WTC11 (cell line): ENCODE results near the gene MEP1A. TPM values are rescaled to one million over a fixed set of nuclear protein-coding genes. Genes with fewer than 3 reads are reported as not detected.

Experiments
- ATAC-seq: fragments of 200-7000 bp; cut with Tn5 transposase; 2 replicates; pipeline ENCODE4 v1.10.0; 2021; ENCODE audit warnings: mild to moderate bottlenecking, moderate library complexity
- CTCF ChIA-PET: fragments of 300-600 bp; sonication (Branson Sonifier 250); formaldehyde crosslinking; loops from one replicate; lab custom pipeline; 2021; ENCODE audit warnings: antibody characterized with exemption; lab: Charles Lee
- POLR2A ChIA-PET: fragments of 350-600 bp; sonication (Branson Sonifier 250); formaldehyde crosslinking; loops from one replicate; lab custom pipeline; 2021; ENCODE audit warnings: antibody characterized with exemption; lab: Charles Lee
- DNase-seq: peaks from one replicate; pipeline ENCODE4 v3.0.0; 2021; ENCODE audit warnings: low spot score
- H3K27ac Mint-ChIP-seq: 2 replicates; pipeline ENCODE4 v1.8.0; 2021; ENCODE audit warnings: mixed read lengths
- H3K27me3 Mint-ChIP-seq: 2 replicates; pipeline ENCODE4 v1.8.0; 2021; ENCODE audit warnings: low read depth, mild to moderate bottlenecking, moderate library complexity, mixed read lengths
- H3K36me3 Mint-ChIP-seq: 2 replicates; pipeline ENCODE4 v1.8.0; 2021; ENCODE audit warnings: mixed read lengths
- H3K4me1 Mint-ChIP-seq: 2 replicates; pipeline ENCODE4 v1.8.0; 2022; ENCODE audit warnings: mixed read lengths
- H3K4me3 Mint-ChIP-seq: 2 replicates; pipeline ENCODE4 v1.8.0; 2021; ENCODE audit warnings: mild to moderate bottlenecking, moderate library complexity, mixed read lengths
- H3K9me3 Mint-ChIP-seq: 2 replicates; pipeline ENCODE4 v1.8.0; 2021; ENCODE audit warnings: mixed read lengths
- ATF3 ChIP-seq: sonication (generic); formaldehyde crosslinking; conservative IDR thresholded peaks from 2 replicates; pipeline ENCODE4 v1.8.1; 2022; ENCODE audit warnings: mild to moderate bottlenecking, missing genetic modification reagents
- ATF6 ChIP-seq: sonication (generic); formaldehyde crosslinking; IDR thresholded peaks from 2 replicates; pipeline ENCODE4 v1.8.1; 2023; ENCODE audit warnings: mild to moderate bottlenecking, missing genetic modification reagents
- CBFB ChIP-seq: sonication (generic); formaldehyde crosslinking; IDR thresholded peaks from 2 replicates; pipeline ENCODE4 v1.8.1; 2022; ENCODE audit warnings: mild to moderate bottlenecking, low read depth, missing genetic modification reagents
- FOXK1 ChIP-seq: sonication (generic); formaldehyde crosslinking; IDR thresholded peaks from 2 replicates; pipeline ENCODE4 v1.8.0; 2022; ENCODE audit warnings: mild to moderate bottlenecking, moderate library complexity, missing genetic modification reagents
- GRHL2 ChIP-seq: fragments of 250-450 bp; sonication (Bioruptor Pico); IDR thresholded peaks from 2 replicates; pipeline ENCODE4 v1.8.0; 2022; ENCODE audit warnings: mild to moderate bottlenecking, moderate library complexity; ENCODE audit not compliant: insufficient replicate concordance, severe bottlenecking
- JUN ChIP-seq: sonication (generic); formaldehyde crosslinking; IDR thresholded peaks from 2 replicates; pipeline ENCODE4 v1.8.0; 2023; ENCODE audit warnings: mild to moderate bottlenecking, missing genetic modification reagents
- NFYB ChIP-seq: sonication (generic); formaldehyde crosslinking; conservative IDR thresholded peaks from 2 replicates; pipeline ENCODE4 v1.8.0; 2022; ENCODE audit warnings: low read depth, missing genetic modification reagents
- NR1H2 ChIP-seq: sonication (generic); formaldehyde crosslinking; IDR thresholded peaks from 2 replicates; pipeline ENCODE4 v1.9.0; 2021; ENCODE audit warnings: mild to moderate bottlenecking, moderate library complexity, missing genetic modification reagents
- ZNF121 ChIP-seq: sonication (generic); formaldehyde crosslinking; IDR thresholded peaks from 2 replicates; pipeline ENCODE4 v1.8.0; 2023; ENCODE audit warnings: missing genetic modification reagents
- ZNF138 ChIP-seq: sonication (generic); formaldehyde crosslinking; conservative IDR thresholded peaks from 2 replicates; pipeline ENCODE4 v1.8.1; 2022; ENCODE audit warnings: mild to moderate bottlenecking, moderate library complexity, missing genetic modification reagents
- ZNF281 ChIP-seq: sonication (generic); formaldehyde crosslinking; IDR thresholded peaks from 2 replicates; pipeline ENCODE4 v1.8.0; 2023; ENCODE audit warnings: mild to moderate bottlenecking, missing genetic modification reagents
- total RNA-seq: library from RNA; stranded (reverse); gene quantifications from 3 replicates; pipeline ENCODE4 v1.2.3, GENCODE V29; 2021
- TF ChIP-seq, protein P1 (sequence below): sonication (generic); formaldehyde crosslinking; conservative IDR thresholded peaks from 2 replicates; pipeline ENCODE4 v1.8.1; 2023; ENCODE audit warnings: mild to moderate bottlenecking, low read depth, missing genetic modification reagents, moderate library complexity
- TF ChIP-seq, protein P2 (sequence below): fragments of 250-450 bp; sonication (Bioruptor Pico); IDR thresholded peaks from 2 replicates; pipeline ENCODE4 v1.9.0; 2021; ENCODE audit warnings: mild to moderate bottlenecking
- TF ChIP-seq, protein P3 (sequence below): fragments of 250-450 bp; sonication (Bioruptor Pico); IDR thresholded peaks from 2 replicates; pipeline ENCODE4 v1.9.0; 2021; ENCODE audit warnings: moderate library complexity, mild to moderate bottlenecking, inconsistent platforms, borderline replicate concordance

Gene MEP1A
- total RNA-seq, 1 experiment from 2014 or later, result 0.09 TPM

DNA sequence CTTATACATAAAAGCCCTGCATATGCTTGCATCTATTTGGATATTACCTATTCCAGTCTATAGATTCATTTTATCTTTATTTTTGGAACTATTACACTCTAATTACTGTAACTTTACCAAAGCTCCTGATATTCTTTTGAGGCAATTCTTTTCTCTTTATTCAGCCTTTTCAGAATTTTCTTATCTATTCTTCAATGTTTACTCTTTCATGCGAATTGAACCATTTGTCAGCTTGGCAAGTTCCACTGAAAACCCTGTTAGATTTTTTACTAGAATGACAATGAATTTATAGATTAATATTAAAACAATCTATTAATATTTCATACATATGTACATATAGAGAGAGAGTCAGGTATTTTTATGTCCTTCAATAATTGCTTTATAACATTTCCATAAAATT is 554 bp upstream of the MEP1A start (continued):
- TF ChIP-seq, protein P1, sequence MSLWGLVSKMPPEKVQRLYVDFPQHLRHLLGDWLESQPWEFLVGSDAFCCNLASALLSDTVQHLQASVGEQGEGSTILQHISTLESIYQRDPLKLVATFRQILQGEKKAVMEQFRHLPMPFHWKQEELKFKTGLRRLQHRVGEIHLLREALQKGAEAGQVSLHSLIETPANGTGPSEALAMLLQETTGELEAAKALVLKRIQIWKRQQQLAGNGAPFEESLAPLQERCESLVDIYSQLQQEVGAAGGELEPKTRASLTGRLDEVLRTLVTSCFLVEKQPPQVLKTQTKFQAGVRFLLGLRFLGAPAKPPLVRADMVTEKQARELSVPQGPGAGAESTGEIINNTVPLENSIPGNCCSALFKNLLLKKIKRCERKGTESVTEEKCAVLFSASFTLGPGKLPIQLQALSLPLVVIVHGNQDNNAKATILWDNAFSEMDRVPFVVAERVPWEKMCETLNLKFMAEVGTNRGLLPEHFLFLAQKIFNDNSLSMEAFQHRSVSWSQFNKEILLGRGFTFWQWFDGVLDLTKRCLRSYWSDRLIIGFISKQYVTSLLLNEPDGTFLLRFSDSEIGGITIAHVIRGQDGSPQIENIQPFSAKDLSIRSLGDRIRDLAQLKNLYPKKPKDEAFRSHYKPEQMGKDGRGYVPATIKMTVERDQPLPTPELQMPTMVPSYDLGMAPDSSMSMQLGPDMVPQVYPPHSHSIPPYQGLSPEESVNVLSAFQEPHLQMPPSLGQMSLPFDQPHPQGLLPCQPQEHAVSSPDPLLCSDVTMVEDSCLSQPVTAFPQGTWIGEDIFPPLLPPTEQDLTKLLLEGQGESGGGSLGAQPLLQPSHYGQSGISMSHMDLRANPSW (CRISPR knock-in tag), result no peak
- TF ChIP-seq NFYB, result no peak
- TF ChIP-seq ZNF138 (CRISPR knock-in tag), result no peak

- no peak for TF ChIP-seq ZNF121
- no peak for TF ChIP-seq GRHL2 (CRISPR knock-in tag)
- TF ChIP-seq JUN (CRISPR knock-in tag), result no peak
- TF ChIP-seq ZNF281 (CRISPR knock-in tag), result no peak
- TF ChIP-seq NR1H2 (CRISPR knock-in tag), result no peak
- TF ChIP-seq, protein P2, sequence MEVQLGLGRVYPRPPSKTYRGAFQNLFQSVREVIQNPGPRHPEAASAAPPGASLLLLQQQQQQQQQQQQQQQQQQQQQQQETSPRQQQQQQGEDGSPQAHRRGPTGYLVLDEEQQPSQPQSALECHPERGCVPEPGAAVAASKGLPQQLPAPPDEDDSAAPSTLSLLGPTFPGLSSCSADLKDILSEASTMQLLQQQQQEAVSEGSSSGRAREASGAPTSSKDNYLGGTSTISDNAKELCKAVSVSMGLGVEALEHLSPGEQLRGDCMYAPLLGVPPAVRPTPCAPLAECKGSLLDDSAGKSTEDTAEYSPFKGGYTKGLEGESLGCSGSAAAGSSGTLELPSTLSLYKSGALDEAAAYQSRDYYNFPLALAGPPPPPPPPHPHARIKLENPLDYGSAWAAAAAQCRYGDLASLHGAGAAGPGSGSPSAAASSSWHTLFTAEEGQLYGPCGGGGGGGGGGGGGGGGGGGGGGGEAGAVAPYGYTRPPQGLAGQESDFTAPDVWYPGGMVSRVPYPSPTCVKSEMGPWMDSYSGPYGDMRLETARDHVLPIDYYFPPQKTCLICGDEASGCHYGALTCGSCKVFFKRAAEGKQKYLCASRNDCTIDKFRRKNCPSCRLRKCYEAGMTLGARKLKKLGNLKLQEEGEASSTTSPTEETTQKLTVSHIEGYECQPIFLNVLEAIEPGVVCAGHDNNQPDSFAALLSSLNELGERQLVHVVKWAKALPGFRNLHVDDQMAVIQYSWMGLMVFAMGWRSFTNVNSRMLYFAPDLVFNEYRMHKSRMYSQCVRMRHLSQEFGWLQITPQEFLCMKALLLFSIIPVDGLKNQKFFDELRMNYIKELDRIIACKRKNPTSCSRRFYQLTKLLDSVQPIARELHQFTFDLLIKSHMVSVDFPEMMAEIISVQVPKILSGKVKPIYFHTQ (CRISPR knock-in tag), result no peak
- TF ChIP-seq, protein P3, sequence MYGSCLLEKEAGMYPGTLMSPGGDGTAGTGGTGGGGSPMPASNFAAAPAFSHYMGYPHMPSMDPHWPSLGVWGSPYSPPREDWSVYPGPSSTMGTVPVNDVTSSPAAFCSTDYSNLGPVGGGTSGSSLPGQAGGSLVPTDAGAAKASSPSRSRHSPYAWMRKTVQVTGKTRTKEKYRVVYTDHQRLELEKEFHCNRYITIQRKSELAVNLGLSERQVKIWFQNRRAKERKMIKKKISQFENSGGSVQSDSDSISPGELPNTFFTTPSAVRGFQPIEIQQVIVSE (CRISPR knock-in tag), result no peak
- TF ChIP-seq ATF3, result no peak
- no peak overlapping the region for H3K4me3 Mint-ChIP-seq
- H3K9me3 Mint-ChIP-seq, result no peaks in the 10 kb centered on the region
- no peak overlapping the region for H3K27ac Mint-ChIP-seq
- no peaks in the 10 kb centered on the region for H3K27me3 Mint-ChIP-seq
- ChIA-PET POLR2A (no interaction called here), CTCF (no interaction called here)
- no peak for DNase-seq
- H3K4me1 Mint-ChIP-seq, result no peaks in the 10 kb centered on the region
- no peak for ATAC-seq
- no peaks in the 10 kb centered on the region for H3K36me3 Mint-ChIP-seq
These were observed 879 bp downstream of the MEP1A start for GRCh38 chr6:46794068-46794467.

DNA sequence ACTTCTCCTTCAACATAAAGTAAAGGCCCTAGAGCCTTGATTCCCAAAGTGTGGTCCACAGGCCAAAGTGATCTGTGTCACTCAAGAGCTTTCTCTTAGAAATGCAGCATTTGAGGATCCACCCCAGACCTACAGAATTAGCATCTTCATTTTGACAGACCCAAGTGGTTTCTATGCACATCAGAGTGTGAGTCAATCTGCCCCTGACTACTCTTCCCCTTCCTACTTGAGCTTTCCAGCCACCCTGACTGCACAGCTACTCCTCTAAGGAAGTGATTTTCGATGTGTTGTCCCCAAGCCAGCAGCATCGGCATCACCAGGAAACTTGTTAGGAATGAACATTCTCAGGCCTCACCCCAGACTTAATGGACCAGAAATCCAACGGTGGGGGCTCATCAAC is 2.6 kb downstream of the MEP1A start:
- no peak for TF ChIP-seq FOXK1 (CRISPR knock-in tag)
- no peak for TF ChIP-seq ATF6
- no peak for TF ChIP-seq CBFB (CRISPR knock-in tag)
- TF ChIP-seq, protein P2 (CRISPR knock-in tag), result no peak
- no peak for TF ChIP-seq GRHL2 (CRISPR knock-in tag)
- CTCF ChIA-PET, result no interaction called here
- POLR2A ChIA-PET, result no interaction called here
- Mint-ChIP-seq H3K27me3 (no peaks in the 10 kb centered on the region), H3K9me3 (no peaks in the 10 kb centered on the region), H3K4me3 (no peak overlapping the region), H3K4me1 (no peaks in the 10 kb centered on the region), H3K36me3 (no peaks in the 10 kb centered on the region), H3K27ac (no peak overlapping the region)
- ATAC-seq (no peak), DNase-seq (no peak)
